Measurements from ENCODE around the gene TP53BP1.

TP53BP1 gene

GRCh38 chr15:43508421-43508820 lies 15.5 kb upstream of the TP53BP1 start:
- H3K9ac ChIP-seq (ENCODE audit: low read depth, low read length, poor library complexity, severe bottlenecking), result peak overlapping the region; percentile 86
- peak overlapping the region; percentile 77 for H3K4me2 ChIP-seq (ENCODE audit: low read depth, low read length, poor library complexity, severe bottlenecking)
- no peaks in the 10 kb centered on the region for H3F3A ChIP-seq (ENCODE audit: low read depth)
- H3K27me3 ChIP-seq (ENCODE audit: insufficient read depth, low read length, poor library complexity, severe bottlenecking), result no peaks in the 10 kb centered on the region
- TF ChIP-seq, protein P1, sequence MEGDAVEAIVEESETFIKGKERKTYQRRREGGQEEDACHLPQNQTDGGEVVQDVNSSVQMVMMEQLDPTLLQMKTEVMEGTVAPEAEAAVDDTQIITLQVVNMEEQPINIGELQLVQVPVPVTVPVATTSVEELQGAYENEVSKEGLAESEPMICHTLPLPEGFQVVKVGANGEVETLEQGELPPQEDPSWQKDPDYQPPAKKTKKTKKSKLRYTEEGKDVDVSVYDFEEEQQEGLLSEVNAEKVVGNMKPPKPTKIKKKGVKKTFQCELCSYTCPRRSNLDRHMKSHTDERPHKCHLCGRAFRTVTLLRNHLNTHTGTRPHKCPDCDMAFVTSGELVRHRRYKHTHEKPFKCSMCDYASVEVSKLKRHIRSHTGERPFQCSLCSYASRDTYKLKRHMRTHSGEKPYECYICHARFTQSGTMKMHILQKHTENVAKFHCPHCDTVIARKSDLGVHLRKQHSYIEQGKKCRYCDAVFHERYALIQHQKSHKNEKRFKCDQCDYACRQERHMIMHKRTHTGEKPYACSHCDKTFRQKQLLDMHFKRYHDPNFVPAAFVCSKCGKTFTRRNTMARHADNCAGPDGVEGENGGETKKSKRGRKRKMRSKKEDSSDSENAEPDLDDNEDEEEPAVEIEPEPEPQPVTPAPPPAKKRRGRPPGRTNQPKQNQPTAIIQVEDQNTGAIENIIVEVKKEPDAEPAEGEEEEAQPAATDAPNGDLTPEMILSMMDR (conservative IDR thresholded peaks at IDR 0.05; ENCODE audit: low read length), result no peak
- TF ChIP-seq EZH2phosphoT487 (IDR thresholded peaks at IDR 0.05; ENCODE audit: borderline replicate concordance), result no peak
- no peaks in the 10 kb centered on the region for H3K36me3 ChIP-seq (ENCODE audit: insufficient read depth, low read length)
- H3K79me2 ChIP-seq (ENCODE audit: insufficient read depth, low read length), result peaks cover 16% of the 10 kb centered on the region
- H3K4me3 ChIP-seq (ENCODE audit: low read length, poor library complexity, severe bottlenecking), result peak overlapping the region; percentile 93
- H3K4me1 ChIP-seq (ENCODE audit: insufficient read depth, low read length, poor library complexity, severe bottlenecking), result peaks cover 29% of the 10 kb centered on the region
- no peak overlapping the region for H2AFZ ChIP-seq (ENCODE audit: low read length)
- H4K20me1 ChIP-seq (ENCODE audit: insufficient read depth, low read length, poor library complexity, severe bottlenecking), result no peaks in the 10 kb centered on the region
- H3K9me3 ChIP-seq (ENCODE audit: insufficient read depth, low read depth, low read length), result no peaks in the 10 kb centered on the region
- no peaks in the 10 kb centered on the region for H3K9me2 ChIP-seq (replicated peaks; ENCODE audit: low read depth, low read length)

DNA sequence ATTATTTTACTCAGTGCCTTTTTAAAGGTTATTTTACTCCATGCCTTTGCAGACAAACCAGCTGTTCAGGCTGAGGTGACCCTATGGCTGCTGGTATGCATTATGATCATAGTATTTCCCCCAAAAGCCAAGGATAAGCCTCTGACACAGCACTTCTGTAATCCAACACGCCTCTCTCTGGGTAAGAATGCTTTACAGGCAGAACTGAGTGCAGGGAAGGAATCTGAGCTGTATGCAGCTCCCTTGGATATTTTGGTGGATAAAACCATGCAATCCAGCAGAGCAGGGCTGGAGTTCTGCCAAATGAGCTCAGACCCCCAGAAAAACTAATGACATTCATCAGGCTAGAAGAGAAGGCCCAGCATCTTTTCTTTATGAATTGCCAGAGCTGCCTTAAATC lies 12.8 kb upstream of the TP53BP1 start:
- H3K9me3 ChIP-seq (ENCODE audit: insufficient read depth, low read depth, low read length), result no peaks in the 10 kb centered on the region
- peaks cover 17% of the 10 kb centered on the region for H3K4me1 ChIP-seq (ENCODE audit: insufficient read depth, low read length, poor library complexity, severe bottlenecking)
- H3K9me2 ChIP-seq (replicated peaks; ENCODE audit: low read depth, low read length), result no peaks in the 10 kb centered on the region
- no peaks in the 10 kb centered on the region for H3F3A ChIP-seq (ENCODE audit: low read depth)
- H2AFZ ChIP-seq (ENCODE audit: low read length), result no peak overlapping the region
- no peaks in the 10 kb centered on the region for H3K36me3 ChIP-seq (ENCODE audit: insufficient read depth, low read length)
- TF ChIP-seq EZH2phosphoT487 (IDR thresholded peaks at IDR 0.05; ENCODE audit: borderline replicate concordance), result no peak
- TF ChIP-seq, protein P1 (conservative IDR thresholded peaks at IDR 0.05; ENCODE audit: low read length), result no peak
- H3K79me2 ChIP-seq (ENCODE audit: insufficient read depth, low read length), result peaks cover 16% of the 10 kb centered on the region
- no peak overlapping the region for H3K4me2 ChIP-seq (ENCODE audit: low read depth, low read length, poor library complexity, severe bottlenecking)
- no peaks in the 10 kb centered on the region for H3K27me3 ChIP-seq (ENCODE audit: insufficient read depth, low read length, poor library complexity, severe bottlenecking)
- no peaks in the 10 kb centered on the region for H4K20me1 ChIP-seq (ENCODE audit: insufficient read depth, low read length, poor library complexity, severe bottlenecking)
- H3K9ac ChIP-seq (ENCODE audit: low read depth, low read length, poor library complexity, severe bottlenecking), result no peak overlapping the region
- H3K4me3 ChIP-seq (ENCODE audit: low read length, poor library complexity, severe bottlenecking), result no peak overlapping the region

DNA sequence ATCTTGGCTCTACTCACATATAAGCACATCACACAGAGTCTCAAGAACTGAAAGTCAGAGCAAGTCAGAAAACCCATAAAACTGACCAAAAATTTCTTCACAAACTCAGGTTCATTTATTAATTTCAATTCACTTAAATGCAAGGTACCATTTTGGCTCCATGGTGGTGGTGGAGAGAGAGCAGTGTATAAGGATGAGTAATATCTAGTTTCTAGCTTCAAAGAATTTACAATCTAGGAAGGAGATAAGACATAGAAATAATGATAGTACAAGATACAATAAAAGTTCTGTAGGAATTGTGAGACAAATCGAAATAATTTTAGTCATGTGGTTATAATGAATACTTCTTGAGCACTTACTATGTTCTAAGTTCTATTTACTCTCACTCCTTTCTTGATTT lies 6.7 kb upstream of the TP53BP1 start:
- Histone ChIP-seq H3K4me1 (ENCODE audit: insufficient read depth, low read length, poor library complexity, severe bottlenecking) (no peaks in the 10 kb centered on the region), H3K9me2 (replicated peaks; ENCODE audit: low read depth, low read length) (no peaks in the 10 kb centered on the region), H2AFZ (ENCODE audit: low read length) (no peak overlapping the region), H3K9me3 (ENCODE audit: insufficient read depth, low read depth, low read length) (no peaks in the 10 kb centered on the region), H3K9ac (ENCODE audit: low read depth, low read length, poor library complexity, severe bottlenecking) (no peak overlapping the region), H3K27me3 (ENCODE audit: insufficient read depth, low read length, poor library complexity, severe bottlenecking) (no peaks in the 10 kb centered on the region), H4K20me1 (ENCODE audit: insufficient read depth, low read length, poor library complexity, severe bottlenecking) (no peaks in the 10 kb centered on the region), H3F3A (ENCODE audit: low read depth) (no peaks in the 10 kb centered on the region), H3K4me2 (ENCODE audit: low read depth, low read length, poor library complexity, severe bottlenecking) (no peak overlapping the region), H3K36me3 (ENCODE audit: insufficient read depth, low read length) (no peaks in the 10 kb centered on the region), H3K4me3 (ENCODE audit: low read length, poor library complexity, severe bottlenecking) (no peak overlapping the region), H3K79me2 (ENCODE audit: insufficient read depth, low read length) (no peaks in the 10 kb centered on the region)
- no peak for TF ChIP-seq EZH2phosphoT487 (IDR thresholded peaks at IDR 0.05; ENCODE audit: borderline replicate concordance)
- TF ChIP-seq, protein P1 (conservative IDR thresholded peaks at IDR 0.05; ENCODE audit: low read length), result no peak
